Measurements from ENCODE around the gene PARVB. TPM values are rescaled to one million over a fixed set of nuclear protein-coding genes. Genes with fewer than 3 reads are reported as not detected.

The PARVB gene
- polyA plus RNA-seq, 1 experiment = 65.8 TPM

GRCh38 chr22:44190381-44190976 is 166.4 kb downstream of the PARVB start:
- ChIA-PET POLR2A (no interaction called here), CTCF (no interaction called here)
- DNase-seq (ENCODE audit: low read depth) = no peak
- no peak for TF ChIP-seq CTCF (IDR thresholded peaks at IDR 0.05; ENCODE audit: insufficient read depth, low read depth, low read length)
- H3K4me3 ChIP-seq (ENCODE audit: low read depth, low read length) = no peak overlapping the region
- no peaks in the 10 kb centered on the region for H3K36me3 ChIP-seq (ENCODE audit: control insufficient read depth, insufficient read depth, low read length)
- H3K27me3 ChIP-seq (ENCODE audit: control insufficient read depth, insufficient read depth, low read length) = peaks cover 10% of the 10 kb centered on the region

GRCh38 chr22:44191036-44191454 is 166.9 kb downstream of the PARVB start:
- CTCF ChIA-PET = no interaction called here

GRCh38 chr22:44192098-44192815 is 168.2 kb downstream of the PARVB start:
- DNase-seq (ENCODE audit: low read depth) = no peak
- ChIA-PET POLR2A (no interaction called here), CTCF (no interaction called here)
- H3K27me3 ChIP-seq (ENCODE audit: control insufficient read depth, insufficient read depth, low read length) = peaks cover 13% of the 10 kb centered on the region
- H3K4me3 ChIP-seq (ENCODE audit: low read depth, low read length) = no peak overlapping the region
- TF ChIP-seq CTCF (IDR thresholded peaks at IDR 0.05; ENCODE audit: insufficient read depth, low read depth, low read length) = no peak
- H3K36me3 ChIP-seq (ENCODE audit: control insufficient read depth, insufficient read depth, low read length) = no peaks in the 10 kb centered on the region

More at GRCh38 chr22:44191036-44191454, 166.9 kb downstream of the PARVB start:
- no peak for TF ChIP-seq CTCF (IDR thresholded peaks at IDR 0.05; ENCODE audit: insufficient read depth, low read depth, low read length)
- no peak for DNase-seq (ENCODE audit: low read depth)
- Histone ChIP-seq H3K4me3 (ENCODE audit: low read depth, low read length) (no peak overlapping the region), H3K27me3 (ENCODE audit: control insufficient read depth, insufficient read depth, low read length) (peaks cover 9% of the 10 kb centered on the region), H3K36me3 (ENCODE audit: control insufficient read depth, insufficient read depth, low read length) (no peaks in the 10 kb centered on the region)
- POLR2A ChIA-PET = no interaction called here

GRCh38 chr22:44192816-44193534 is 168.9 kb downstream of the PARVB start:
- no peak overlapping the region for H3K4me3 ChIP-seq (ENCODE audit: low read depth, low read length)
- peaks cover 14% of the 10 kb centered on the region for H3K27me3 ChIP-seq (ENCODE audit: control insufficient read depth, insufficient read depth, low read length)
- CTCF ChIA-PET = no interaction called here
- POLR2A ChIA-PET = no interaction called here
- no peak for TF ChIP-seq CTCF (IDR thresholded peaks at IDR 0.05; ENCODE audit: insufficient read depth, low read depth, low read length)
- DNase-seq (ENCODE audit: low read depth) = no peak
- H3K36me3 ChIP-seq (ENCODE audit: control insufficient read depth, insufficient read depth, low read length) = no peaks in the 10 kb centered on the region

GRCh38 chr22:44193535-44193891 is 169.4 kb downstream of the PARVB start:
- DNase-seq (ENCODE audit: low read depth) = no peak
- Histone ChIP-seq H3K4me3 (ENCODE audit: low read depth, low read length) (no peak overlapping the region), H3K36me3 (ENCODE audit: control insufficient read depth, insufficient read depth, low read length) (no peaks in the 10 kb centered on the region), H3K27me3 (ENCODE audit: control insufficient read depth, insufficient read depth, low read length) (peaks cover 14% of the 10 kb centered on the region)
- no peak for TF ChIP-seq CTCF (IDR thresholded peaks at IDR 0.05; ENCODE audit: insufficient read depth, low read depth, low read length)
- ChIA-PET CTCF (no interaction called here), POLR2A (no interaction called here)

Data from BJ (cell line).